Measurements from ENCODE around the gene DCDC1. TPM values are rescaled to one million over a fixed set of nuclear protein-coding genes. Genes with fewer than 3 reads are reported as not detected.

Gene DCDC1
- total and polyA plus RNA-seq, 9 of the 15 experiments (the other 6 are each of a cell fraction or from before 2014, with no cell fraction given) = 0.05 to 0.18 (median 0.08) TPM; not detected in 3

GRCh38 chr11:31327417-31327816, 42.1 kb downstream of the DCDC1 start:
- intact Hi-C loops (cut with micrococcal nuclease) = no loop called here
- ATAC-seq (no peak), DNase-seq (ENCODE audit: extremely low read depth in 1 of 4, low spot score in 3 of 4) (no peak), FAIRE-seq (no peak)
- TF ChIP-seq CEBPB (tag; IDR thresholded peaks at IDR 0.05) (peak; percentile 18; the same call in 1 of the 2 replicates), ZBTB17 (CRISPR knock-in tag; IDR thresholded peaks at IDR 0.05) (no peak), RAD51 (IDR thresholded peaks at IDR 0.05; ENCODE audit: borderline replicate concordance, low read depth) (no peak), EZH2 (IDR thresholded peaks at IDR 0.05; ENCODE audit: borderline replicate concordance, low read depth, low read length) (no peak), ZKSCAN3 (CRISPR knock-in tag; IDR thresholded peaks at IDR 0.05) (no peak), CEBPG (CRISPR knock-in tag; IDR thresholded peaks at IDR 0.05) (no peak), CEBPG (tag; conservative IDR thresholded peaks at IDR 0.05 in 1 of 2, IDR thresholded peaks at IDR 0.05 in 1 of 2) (peak in 1 of 2 experiments; percentile 64; a peak in 2 of 4 replicates), SAFB2 (IDR thresholded peaks at IDR 0.05; ENCODE audit: borderline replicate concordance, low read depth, low read length, severe bottlenecking) (no peak)
- TF ChIP-seq, protein P1, sequence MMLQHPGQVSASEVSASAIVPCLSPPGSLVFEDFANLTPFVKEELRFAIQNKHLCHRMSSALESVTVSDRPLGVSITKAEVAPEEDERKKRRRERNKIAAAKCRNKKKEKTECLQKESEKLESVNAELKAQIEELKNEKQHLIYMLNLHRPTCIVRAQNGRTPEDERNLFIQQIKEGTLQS (IDR thresholded peaks at IDR 0.05) = peak; percentile 52; the same call in 1 of the 2 replicates
- TF ChIP-seq, protein P1 (CRISPR knock-in tag; conservative IDR thresholded peaks at IDR 0.05) = no peak
- in situ Hi-C loops (cut with MboI) = no loop called here
- no peaks in the 10 kb centered on the region for H3K36me3 ChIP-seq (ENCODE audit: control insufficient read depth, insufficient read depth, low read length)
- H3K4me3 ChIP-seq = no peak overlapping the region
- CTCF ChIA-PET (ENCODE audit: low intra/inter-chr PET ratio) = no interaction called here
- no peak overlapping the region for H3K27ac ChIP-seq (ENCODE audit: extremely low read depth, low read depth, low read length)
- BruUV-seq (replicated peaks) = no TSS peak
- POLR2A ChIA-PET = interaction anchor here (0.5 kb wide), 1 partner anchor 800 kb away, joined by 3 read pairs; no protein-coding TSS in a partner anchor
- no peaks in the 10 kb centered on the region for H3K9me3 ChIP-seq (replicated peaks; ENCODE audit: control insufficient read depth, insufficient read depth, low read depth, low read length)
- H3K9me1 ChIP-seq (ENCODE audit: control insufficient read depth, insufficient read depth, low read length) = no peaks in the 10 kb centered on the region
- no peak overlapping the region for H2AFZ ChIP-seq (ENCODE audit: low read depth, low read length)
- H3K79me2 ChIP-seq (ENCODE audit: control insufficient read depth, insufficient read depth, low read length) = no peaks in the 10 kb centered on the region
- WGBS (ENCODE audit: insufficient coverage, low coverage, missing lambda C conversion rate) = 0% methylated on average over 3 of the region's 3 CpGs
- no peak overlapping the region for H3K9ac ChIP-seq (ENCODE audit: insufficient read depth in 1 of 2, low read depth in 2 of 2, low read length in 2 of 2)
- 0 out of 5 replicates have a peak, but pooled peaks cover 0 to 4% of the 10 kb centered on the region in 2 experiments for H3K27me3 ChIP-seq (ENCODE audit: control insufficient read depth in 2 of 2, insufficient read depth in 2 of 2, low read length in 2 of 2)
- H4K20me1 ChIP-seq (replicated peaks; ENCODE audit: control insufficient read depth, insufficient read depth, low read length) = no peaks in the 10 kb centered on the region
- no peaks in the 10 kb centered on the region for H3K4me1 ChIP-seq (replicated peaks in 1 of 2; ENCODE audit: control insufficient read depth in 2 of 2, insufficient read depth in 2 of 2, low read length in 2 of 2)
- H3K4me2 ChIP-seq (ENCODE audit: insufficient read depth, low read length) = no peak overlapping the region

Measured in K562 (cell line).